GM11168 (cell line): ENCODE measurements around the gene FMNL2.

ENCODE experiments used
- in situ Hi-C: fragments of 300-500 bp; cut with MboI; formaldehyde crosslinking; loops from one replicate; pipeline ENCODE4 v1.12.0; 2022; ENCODE audit warnings: low sequenced_read_pairs; ENCODE audit not compliant: unreplicated experiment

Gene FMNL2

DNA sequence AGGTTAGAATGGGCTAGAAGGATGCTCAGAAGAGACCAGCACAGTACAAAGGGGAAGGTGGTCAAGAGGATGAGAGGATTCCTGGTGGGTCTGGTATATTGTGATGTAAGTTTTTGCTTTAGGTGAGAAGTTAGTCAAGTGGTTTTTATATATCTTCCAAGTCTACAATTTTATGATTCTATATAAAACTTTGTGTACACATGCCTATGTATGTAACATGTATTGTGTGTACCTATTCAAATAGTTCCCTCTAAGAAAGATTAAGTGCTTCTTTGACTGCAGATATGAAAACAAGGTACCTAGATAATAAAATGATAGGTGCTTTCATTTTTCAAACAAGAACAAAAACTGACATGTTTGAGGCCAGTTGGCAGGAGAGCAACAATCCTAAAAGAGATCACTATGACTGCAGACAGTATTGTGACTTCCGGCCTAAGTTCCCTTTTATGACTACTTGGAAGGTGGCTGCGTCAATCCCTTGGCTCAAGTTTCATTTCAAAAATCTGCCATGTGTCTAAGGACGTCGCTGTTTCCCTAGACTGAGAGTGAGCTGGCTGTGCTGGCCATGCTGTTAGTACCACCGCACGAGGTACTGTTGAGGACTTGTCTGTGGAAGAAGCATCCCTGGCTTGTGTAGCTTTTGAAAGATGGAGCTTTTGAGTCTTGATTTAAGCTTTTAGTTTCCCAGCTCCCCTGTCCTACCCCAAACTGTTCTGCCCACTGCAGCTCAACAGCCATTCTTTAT, 259.2 kb downstream of the FMNL2 start:
- in situ Hi-C loops: no loop called here

DNA sequence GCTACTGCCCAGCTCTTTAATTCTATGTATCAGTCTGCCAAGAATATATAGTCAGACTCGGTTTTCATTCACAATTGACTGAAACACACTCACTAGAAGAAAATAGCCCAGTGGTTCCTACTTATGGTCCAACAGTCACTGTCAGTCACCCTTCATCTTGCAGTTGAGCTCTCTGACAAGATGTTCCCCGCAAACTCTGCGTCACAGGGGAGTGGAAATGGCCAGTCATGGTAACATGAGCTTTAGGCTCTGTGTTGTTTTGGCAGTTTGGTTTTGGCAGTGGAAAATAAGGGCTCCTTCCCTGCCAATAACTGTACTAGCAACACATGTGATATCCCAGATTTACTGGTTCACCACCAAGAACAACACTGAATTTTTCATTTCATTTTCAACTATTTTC, 259.8 kb downstream of the FMNL2 start:
- in situ Hi-C loops: no loop called here

DNA sequence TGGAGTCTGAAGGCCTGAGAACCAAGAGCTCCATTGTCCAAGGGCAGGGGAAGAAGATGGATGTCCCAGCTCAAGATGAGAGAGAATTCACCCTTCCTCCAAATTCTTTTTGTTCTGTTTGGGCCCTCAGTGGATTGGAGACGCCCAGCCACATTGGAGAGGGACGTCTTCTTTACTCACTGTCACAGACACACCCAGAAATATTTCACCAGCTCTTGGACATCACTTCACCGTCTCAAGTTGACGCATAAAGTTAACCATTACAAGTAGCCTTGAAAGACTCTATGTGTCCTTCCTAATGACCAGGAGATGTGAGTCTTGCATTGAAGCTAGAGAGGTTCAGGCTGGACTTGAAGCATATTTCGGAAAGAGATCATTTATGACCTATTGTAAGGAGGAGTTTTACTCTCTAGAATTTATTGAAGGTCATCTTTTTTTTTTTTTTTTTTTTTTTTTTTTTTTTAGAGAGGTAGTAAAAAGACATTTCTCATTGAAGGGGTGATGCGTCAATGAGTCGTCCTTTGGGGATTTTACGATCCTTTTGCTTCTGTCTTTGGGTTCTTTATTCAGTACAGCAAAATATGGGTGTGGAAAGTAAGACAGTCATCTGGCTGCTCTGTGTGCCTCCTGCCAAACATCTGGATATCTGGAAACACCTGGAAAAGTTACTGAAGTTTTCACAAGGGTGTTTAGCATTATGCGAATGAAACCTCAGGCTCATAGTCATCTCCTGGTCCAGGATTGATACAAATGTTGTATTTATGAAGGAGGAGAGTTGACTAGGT, 264.2 kb downstream of the FMNL2 start:
- in situ Hi-C loops: no loop called here

GRCh38 chr2:152600051-152600657, 265.2 kb downstream of the FMNL2 start:
- in situ Hi-C loops: no loop called here

- in situ Hi-C loops: no loop called here
Observed at GRCh38 chr2:152600697-152601096, 265.7 kb downstream of the FMNL2 start.

GRCh38 chr2:152602750-152603149, 267.8 kb downstream of the FMNL2 start:
- in situ Hi-C loops: no loop called here

DNA sequence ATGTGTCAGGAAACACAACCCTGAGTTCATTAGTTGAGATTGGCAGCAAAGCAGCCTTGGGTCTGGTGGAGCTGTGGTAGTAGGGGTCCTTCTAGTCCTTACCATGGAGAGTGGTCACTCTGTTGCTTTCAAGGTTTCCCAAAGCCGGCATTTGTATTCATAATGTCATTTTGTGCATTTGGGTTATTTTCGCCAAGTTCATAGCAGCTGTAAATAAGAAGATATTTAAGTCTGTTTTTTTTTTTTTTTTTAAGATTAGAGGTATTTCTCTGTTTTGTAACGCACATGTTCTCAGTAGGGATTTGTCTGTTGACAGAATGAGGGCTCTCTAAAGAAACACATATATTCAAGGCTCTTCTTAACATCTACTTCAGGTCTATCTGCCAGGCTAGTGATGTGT, 268.2 kb downstream of the FMNL2 start:
- in situ Hi-C loops: no loop called here

GRCh38 chr2:152606081-152606480, 271.1 kb downstream of the FMNL2 start:
- in situ Hi-C loops: no loop called here

DNA sequence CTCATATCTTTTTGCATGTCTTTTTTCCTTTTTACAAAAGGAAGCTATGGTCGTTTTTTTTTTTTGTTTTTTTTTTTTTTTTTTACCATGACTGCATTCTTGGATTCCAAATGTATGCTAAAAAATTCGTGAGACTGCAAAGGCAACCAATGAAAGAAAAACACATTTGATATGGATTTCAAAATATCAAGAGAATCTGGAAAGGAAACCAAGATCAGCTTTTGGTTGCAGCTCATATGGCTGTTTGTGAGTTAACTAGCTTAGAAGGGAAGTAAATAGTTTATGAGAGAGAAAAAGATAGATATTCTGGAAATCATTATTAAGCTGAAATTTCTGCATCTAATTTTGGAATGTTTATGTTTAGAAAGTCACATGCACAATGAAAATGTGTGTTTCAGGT, 272.0 kb downstream of the FMNL2 start:
- in situ Hi-C loops: no loop called here

GRCh38 chr2:152607793-152608300, 272.9 kb downstream of the FMNL2 start:
- in situ Hi-C loops: no loop called here

DNA sequence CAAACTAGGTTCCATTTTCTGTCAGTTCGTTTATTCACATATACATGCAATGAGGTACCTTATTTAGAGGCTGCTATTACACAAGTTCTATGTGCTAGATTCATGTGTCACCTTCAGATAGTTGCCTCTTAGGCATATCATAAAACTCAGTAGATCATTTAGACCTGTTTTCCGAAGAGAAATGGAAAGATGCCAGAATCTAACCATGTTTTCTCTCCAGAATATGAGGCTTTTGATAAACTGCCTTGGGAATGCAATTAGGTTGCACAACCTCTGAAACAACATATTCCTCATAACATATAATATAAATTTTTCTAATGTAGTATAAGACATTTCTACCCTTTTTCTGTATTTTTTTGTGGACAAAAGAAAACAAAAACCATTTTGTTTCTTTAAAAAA, 274.2 kb downstream of the FMNL2 start:
- in situ Hi-C loops: no loop called here

GRCh38 chr2:152609699-152610098, 274.7 kb downstream of the FMNL2 start:
- in situ Hi-C loops: no loop called here

DNA sequence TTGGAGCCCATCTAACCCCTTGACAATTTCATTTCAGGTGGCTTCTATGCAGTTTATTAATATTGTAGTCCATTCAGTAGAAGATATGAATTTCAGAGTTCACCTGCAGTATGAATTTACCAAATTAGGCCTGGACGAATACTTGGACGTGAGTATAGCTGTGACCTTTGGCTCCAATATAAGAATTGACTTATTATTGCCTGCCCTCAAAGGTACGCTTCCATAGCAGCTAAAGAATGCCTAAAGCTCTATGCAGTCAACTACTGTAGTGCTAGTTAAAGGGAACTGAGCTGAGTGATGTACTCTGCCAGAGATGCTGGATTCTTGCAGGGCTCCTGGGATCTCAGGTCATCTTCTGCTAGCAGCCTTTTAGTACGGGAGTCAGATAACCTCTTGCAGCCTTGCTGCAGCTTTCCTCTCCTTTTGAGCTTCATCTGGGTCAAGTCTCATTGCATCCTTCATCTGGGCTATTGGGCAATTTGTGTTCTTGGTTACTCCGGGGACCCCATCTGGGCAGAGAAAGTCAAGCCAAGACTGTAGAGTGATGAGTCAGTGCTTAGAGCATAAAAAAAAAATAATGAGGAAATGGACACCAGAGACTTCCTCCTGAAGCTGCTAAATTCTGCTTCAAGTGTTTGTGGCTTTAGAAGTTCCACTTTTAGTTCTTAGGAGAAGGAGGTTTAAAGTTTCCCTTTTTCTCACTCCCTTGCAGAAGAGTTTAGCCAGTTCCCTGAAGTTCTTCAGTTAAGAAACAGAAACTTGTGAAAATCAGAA, 276.7 kb downstream of the FMNL2 start:
- in situ Hi-C loops: no loop called here

- in situ Hi-C loops: no loop called here
Observed at GRCh38 chr2:152613235-152613634, 278.3 kb downstream of the FMNL2 start.

GRCh38 chr2:152615177-152615576, 280.2 kb downstream of the FMNL2 start:
- in situ Hi-C loops: no loop called here

- in situ Hi-C loops: no loop called here
Observed at GRCh38 chr2:152617456-152618192, 282.6 kb downstream of the FMNL2 start.

GRCh38 chr2:152618193-152618564, 283.2 kb downstream of the FMNL2 start:
- in situ Hi-C loops: no loop called here

- in situ Hi-C loops: loop anchor here (5.0 kb wide), 1 partner anchor 428 kb away; no protein-coding TSS in a partner anchor
Observed at GRCh38 chr2:152620208-152620607, 285.2 kb downstream of the FMNL2 start.

DNA sequence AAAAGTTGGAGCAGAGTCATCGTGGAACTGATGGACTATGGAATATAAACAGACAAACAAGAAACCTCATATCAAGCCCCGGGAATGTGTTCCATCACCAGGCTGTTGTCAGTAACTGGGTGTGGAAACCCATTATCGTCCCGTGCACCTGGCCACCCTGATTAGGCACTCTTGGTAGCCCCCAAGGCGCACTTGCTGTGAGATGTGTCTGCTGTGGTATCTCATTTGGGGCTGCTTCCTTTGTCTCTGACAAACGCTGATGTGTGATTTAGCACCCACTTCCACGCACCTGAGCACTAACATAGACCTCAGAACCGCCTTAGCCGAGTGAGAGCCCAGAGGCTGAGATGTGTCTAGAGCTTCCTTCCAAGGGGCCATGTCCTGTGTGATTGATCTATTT, 286.0 kb downstream of the FMNL2 start:
- in situ Hi-C loops: loop anchor here (5.0 kb wide), 1 partner anchor 429 kb away; no protein-coding TSS in a partner anchor

GRCh38 chr2:152622219-152622618, 287.2 kb downstream of the FMNL2 start:
- in situ Hi-C loops: loop anchor here (5.0 kb wide), 1 partner anchor 430 kb away; no protein-coding TSS in a partner anchor
